ENCODE measurements around the gene CHD9. TPM values are rescaled to one million over a fixed set of nuclear protein-coding genes. Genes with fewer than 3 reads are reported as not detected.
"Not testable (repeated sequence)": the region's sequence is repeated elsewhere in the genome, so short reads cannot be mapped to it uniquely, and the experiment has no call there.

CHD9 gene
- total RNA-seq, 1 donor from 2014 or later, result 34.1 TPM

DNA sequence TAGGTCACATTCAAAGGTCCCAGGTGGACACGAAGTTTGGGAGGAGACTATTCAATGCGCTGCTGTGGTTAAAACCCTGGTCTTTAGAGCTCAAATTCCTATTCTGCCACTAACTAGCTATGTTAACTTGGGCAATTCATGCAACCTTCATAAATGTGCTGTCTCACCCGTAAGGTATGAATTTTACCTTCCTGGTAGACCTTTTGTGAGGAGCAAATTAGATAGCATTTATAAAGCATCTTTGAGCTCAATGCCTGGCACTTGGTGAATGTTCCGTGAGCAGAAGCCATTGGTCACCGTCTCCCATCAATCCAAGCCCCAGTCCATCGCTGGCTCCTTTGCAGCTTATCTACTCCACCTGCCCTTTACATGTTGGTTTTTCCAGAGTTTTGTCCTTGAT is 18.7 kb upstream of the CHD9 start:
- no peaks in the 10 kb centered on the region for H3K27me3 ChIP-seq (ENCODE audit: control insufficient read depth, insufficient read depth, low read length)
- TF ChIP-seq, protein P1, sequence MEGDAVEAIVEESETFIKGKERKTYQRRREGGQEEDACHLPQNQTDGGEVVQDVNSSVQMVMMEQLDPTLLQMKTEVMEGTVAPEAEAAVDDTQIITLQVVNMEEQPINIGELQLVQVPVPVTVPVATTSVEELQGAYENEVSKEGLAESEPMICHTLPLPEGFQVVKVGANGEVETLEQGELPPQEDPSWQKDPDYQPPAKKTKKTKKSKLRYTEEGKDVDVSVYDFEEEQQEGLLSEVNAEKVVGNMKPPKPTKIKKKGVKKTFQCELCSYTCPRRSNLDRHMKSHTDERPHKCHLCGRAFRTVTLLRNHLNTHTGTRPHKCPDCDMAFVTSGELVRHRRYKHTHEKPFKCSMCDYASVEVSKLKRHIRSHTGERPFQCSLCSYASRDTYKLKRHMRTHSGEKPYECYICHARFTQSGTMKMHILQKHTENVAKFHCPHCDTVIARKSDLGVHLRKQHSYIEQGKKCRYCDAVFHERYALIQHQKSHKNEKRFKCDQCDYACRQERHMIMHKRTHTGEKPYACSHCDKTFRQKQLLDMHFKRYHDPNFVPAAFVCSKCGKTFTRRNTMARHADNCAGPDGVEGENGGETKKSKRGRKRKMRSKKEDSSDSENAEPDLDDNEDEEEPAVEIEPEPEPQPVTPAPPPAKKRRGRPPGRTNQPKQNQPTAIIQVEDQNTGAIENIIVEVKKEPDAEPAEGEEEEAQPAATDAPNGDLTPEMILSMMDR (IDR thresholded peaks at IDR 0.05; ENCODE audit: insufficient read depth, low read length, poor library complexity, severe bottlenecking), result no peak
- no peak overlapping the region for H3K4me3 ChIP-seq (ENCODE audit: low read depth, low read length)
- H3K36me3 ChIP-seq (ENCODE audit: control insufficient read depth, insufficient read depth, low read length), result no peaks in the 10 kb centered on the region
- DNase-seq (ENCODE audit: low read depth), result no peak

DNA sequence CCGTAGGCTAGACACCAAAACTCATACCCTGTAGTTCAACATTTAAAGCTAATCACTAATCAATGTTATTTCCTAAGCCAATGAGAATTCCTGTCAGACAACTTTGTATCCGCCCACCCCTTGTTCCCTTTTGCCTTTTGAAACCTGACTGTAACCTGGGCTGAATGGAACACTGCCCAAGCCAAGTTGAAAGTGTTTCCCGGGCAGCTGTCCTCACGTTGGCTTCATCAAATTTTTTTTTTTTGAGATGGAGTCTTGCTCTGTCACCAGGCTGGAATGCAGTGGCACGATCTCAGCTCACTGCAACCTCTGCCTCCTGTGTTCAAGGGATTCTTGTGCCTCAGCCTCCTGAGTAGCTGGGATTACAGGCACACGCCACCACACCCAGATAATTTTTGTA is 18.1 kb upstream of the CHD9 start:
- not testable (repeated sequence) for DNase-seq (ENCODE audit: low read depth); H3K4me3 ChIP-seq (ENCODE audit: low read depth, low read length); H3K36me3 ChIP-seq (ENCODE audit: control insufficient read depth, insufficient read depth, low read length); H3K27me3 ChIP-seq (ENCODE audit: control insufficient read depth, insufficient read depth, low read length)

DNA sequence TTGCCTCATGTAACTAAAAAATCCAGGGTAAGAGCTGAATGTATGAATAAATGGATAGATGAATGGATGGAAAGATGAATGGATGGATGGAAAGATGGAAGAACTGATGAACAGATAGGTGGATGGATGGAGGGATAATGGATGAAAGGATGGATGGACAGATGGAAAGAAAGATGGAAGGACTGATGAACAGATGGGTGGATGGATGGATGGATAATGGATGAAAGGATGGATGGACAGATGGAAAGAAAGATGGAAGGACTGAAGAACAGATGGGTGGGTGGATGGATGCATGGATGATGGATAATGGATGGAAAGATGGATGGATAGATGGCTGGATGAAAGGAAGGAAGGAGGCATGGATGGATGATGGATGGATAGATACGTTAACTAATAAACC is 14.0 kb upstream of the CHD9 start:
- Histone ChIP-seq H3K36me3 (ENCODE audit: control insufficient read depth, insufficient read depth, low read length) (no peaks in the 10 kb centered on the region), H3K4me3 (ENCODE audit: low read depth, low read length) (no peak overlapping the region), H3K27me3 (ENCODE audit: control insufficient read depth, insufficient read depth, low read length) (peaks cover 2% of the 10 kb centered on the region)
- no peak for DNase-seq (ENCODE audit: low read depth)
- TF ChIP-seq, protein P1 (IDR thresholded peaks at IDR 0.05; ENCODE audit: insufficient read depth, low read length, poor library complexity, severe bottlenecking), result no peak

DNA sequence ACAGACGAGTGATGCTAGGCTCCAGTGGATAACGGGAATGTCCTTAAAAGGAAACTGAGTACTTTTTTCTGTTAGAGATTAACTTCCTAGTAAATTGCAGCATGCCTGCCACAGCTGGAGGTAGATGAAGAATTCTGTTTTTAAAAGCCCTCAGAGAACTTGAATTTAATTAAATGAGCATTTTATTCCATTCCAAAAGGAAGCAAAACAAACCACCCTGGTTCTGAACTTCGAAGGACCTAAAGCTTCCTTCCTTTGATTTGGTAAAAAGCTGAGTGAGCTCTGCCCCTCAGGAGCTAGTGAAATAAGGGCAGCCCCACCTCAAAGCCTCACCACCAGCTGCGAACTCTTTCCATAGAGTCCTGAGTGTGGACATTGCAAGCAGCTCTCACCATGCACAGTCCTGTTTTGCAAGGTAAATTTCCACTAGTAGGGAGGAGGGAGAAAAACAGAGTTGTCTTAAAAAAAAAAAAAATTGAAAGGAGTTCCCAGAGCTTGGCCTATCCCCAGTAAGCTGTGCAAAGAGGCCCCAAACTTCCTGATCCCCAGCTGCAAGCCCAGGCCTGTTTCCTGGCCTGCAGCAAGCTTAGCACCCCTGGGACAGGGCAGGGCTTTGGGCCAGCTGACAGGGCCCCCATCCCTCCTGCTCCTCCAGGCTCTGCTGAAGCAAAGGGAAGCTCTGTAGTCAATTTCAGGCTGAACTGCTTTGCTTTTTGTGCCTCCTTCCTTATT is 13.3 kb upstream of the CHD9 start:
- Histone ChIP-seq H3K4me3 (ENCODE audit: low read depth, low read length) (no peak overlapping the region), H3K36me3 (ENCODE audit: control insufficient read depth, insufficient read depth, low read length) (no peaks in the 10 kb centered on the region), H3K27me3 (ENCODE audit: control insufficient read depth, insufficient read depth, low read length) (peaks cover 2% of the 10 kb centered on the region)
- TF ChIP-seq, protein P1 (IDR thresholded peaks at IDR 0.05; ENCODE audit: insufficient read depth, low read length, poor library complexity, severe bottlenecking), result no peak
- no peak for DNase-seq (ENCODE audit: low read depth)

- no peak for DNase-seq (ENCODE audit: low read depth)
- no peak overlapping the region for H3K4me3 ChIP-seq (ENCODE audit: low read depth, low read length)
- peaks cover 2% of the 10 kb centered on the region for H3K27me3 ChIP-seq (ENCODE audit: control insufficient read depth, insufficient read depth, low read length)
- no peaks in the 10 kb centered on the region for H3K36me3 ChIP-seq (ENCODE audit: control insufficient read depth, insufficient read depth, low read length)
- TF ChIP-seq, protein P1 (IDR thresholded peaks at IDR 0.05; ENCODE audit: insufficient read depth, low read length, poor library complexity, severe bottlenecking), result no peak
Measured at GRCh38 chr16:53042235-53042701, 12.5 kb upstream of the CHD9 start.

GRCh38 chr16:53043428-53043831 is 11.4 kb upstream of the CHD9 start:
- TF ChIP-seq, protein P1 (IDR thresholded peaks at IDR 0.05; ENCODE audit: insufficient read depth, low read length, poor library complexity, severe bottlenecking), result no peak
- H3K36me3 ChIP-seq (ENCODE audit: control insufficient read depth, insufficient read depth, low read length), result no peaks in the 10 kb centered on the region
- peaks cover 2% of the 10 kb centered on the region for H3K27me3 ChIP-seq (ENCODE audit: control insufficient read depth, insufficient read depth, low read length)
- no peak for DNase-seq (ENCODE audit: low read depth)
- no peak overlapping the region for H3K4me3 ChIP-seq (ENCODE audit: low read depth, low read length)
